Heart left ventricle (tissue), 13 donors: ENCODE measurements around the gene MYO18B.

ENCODE experiments used
- CTCF ChIP-seq, 12 donors: fragments of 200-600 bp; sonication (generic) in 4 of 12; IDR thresholded peaks; one replicate each; pipeline versions ENCODE4 v1.5.0 to v1.8.0; 2018 to 2022; ENCODE audit warnings: antibody characterized with exemption in 12 of 12, mild to moderate bottlenecking in 5 of 12
- POLR2A ChIP-seq, 2 donors: fragments of 450-650 bp; IDR thresholded peaks; one replicate each; pipeline ENCODE4 v1.6.1; 2017; ENCODE audit warnings: antibody characterized with exemption in 2 of 2, mild to moderate bottlenecking in 2 of 2, moderate library complexity in 2 of 2
- donor health status: ischemic (EF 13 %, LVEDD 7.1; RV severe dilation, severe dysfunction).
- donor health status: DM: no; HTN: yes; CAD: no.
- donor health status: DM: no; HTN: no; CAD: no.
- donor health status: ischemic (EF 25% LVEDD 6.9; RV normal size, moderate dysfunction).
- donor health status: ischemic (EF 25% LVEDD 5.7; RV mildly dilated, moderate dysfunction).
- donor health status: ischemic (EF 35%, LVEDD 5.7; RV mildly dilated, moderate dysfunction).
- donor health status: nonischemic (EF 11% LVEDD 7.7; RV severe dilation, severe dysfunction).
- donor health status: DM: yes; HTN: yes; CAD: no.
- donor health status: PGD.
- donor health status: ischemic (EF 29% LVEDD 5.4; RV normal size, mild dysfunction).
- donor health status: nonischemic (EF 23%, LVEDD 6.1; RV moderate dilation, normal function).

GRCh38 chr22:26043031-26043430, 301.0 kb downstream of the MYO18B start:
- TF ChIP-seq CTCF (IDR thresholded peaks at IDR 0.05) (no peak), POLR2A (IDR thresholded peaks at IDR 0.05) (no peak)
